ENCODE results near the gene SLMAP.

- TF ChIP-seq EP300 (IDR thresholded peaks at IDR 0.05): no peak
- TF ChIP-seq CTCF (IDR thresholded peaks at IDR 0.05): no peak
- no peak for TF ChIP-seq RNF2 (IDR thresholded peaks at IDR 0.05; ENCODE audit: borderline replicate concordance, low read depth)
- TF ChIP-seq POLR2A (IDR thresholded peaks at IDR 0.05; ENCODE audit: low read length): no peak
- no peak for TF ChIP-seq CHD4 (IDR thresholded peaks at IDR 0.05; ENCODE audit: borderline replicate concordance)
- no peak for TF ChIP-seq RFX5 (IDR thresholded peaks at IDR 0.05)
- TF ChIP-seq USF2 (IDR thresholded peaks at IDR 0.05): no peak
- no peak for TF ChIP-seq TP53 (CRISPR knock-in tag; IDR thresholded peaks at IDR 0.05)
- TF ChIP-seq POLR2AphosphoS2 (conservative IDR thresholded peaks at IDR 0.05; ENCODE audit: low read length): no peak
- TF ChIP-seq BHLHE40 (IDR thresholded peaks at IDR 0.05; ENCODE audit: low read depth, low read length): no peak
- no peak for TF ChIP-seq MYC (IDR thresholded peaks at IDR 0.05; ENCODE audit: borderline replicate concordance, low read length)
- no peak for TF ChIP-seq SMC3 (IDR thresholded peaks at IDR 0.05)
- TF ChIP-seq ESRRA (IDR thresholded peaks at IDR 0.05; ENCODE audit: borderline replicate concordance, low read length): no peak
- no peak for TF ChIP-seq E2F6 (IDR thresholded peaks at IDR 0.05; ENCODE audit: borderline replicate concordance, low read depth)
Measured at GRCh38 chr3:57810471-57811137, 54.5 kb downstream of the SLMAP start.
